Small intestine (tissue), 7 donors: ENCODE data around the gene AUH. TPM values are rescaled to one million over a fixed set of nuclear protein-coding genes. Genes with fewer than 3 reads are reported as not detected.
"Not testable (repeated sequence)": the region's sequence is repeated elsewhere in the genome, so short reads cannot be mapped to it uniquely, and the experiment has no call there.

Source experiments
- DNase-seq, 2 donors: peaks; one replicate each; pipeline versions ENCODE4 v3.0.0 to v3.0.0-alpha.2; 2013
- FAIRE-seq: peaks from 2 replicates; lab custom pipeline; 2012; peaks lifted over from hg19 to GRCh38; lab: Jason Lieb, UNC
- H3K27ac ChIP-seq, 3 donors: one replicate each; pipeline ENCODE4 v1.5.1; 2013; ENCODE audit warnings: low read length in 2 of 3, mild to moderate bottlenecking in 2 of 3, control low read depth in 1 of 3, inconsistent platforms in 1 of 3, low read depth in 1 of 3, moderate library complexity in 1 of 3
- H3K27me3 ChIP-seq, 3 donors: one replicate each; pipeline ENCODE4 v1.6.1; 2013; ENCODE audit warnings: low read length in 3 of 3, inconsistent platforms in 1 of 3; ENCODE audit not compliant: control insufficient read depth in 3 of 3, insufficient read depth in 3 of 3
- H3K36me3 ChIP-seq, 3 donors: one replicate each; pipeline ENCODE4 v1.6.1; 2013; ENCODE audit warnings: low read length in 3 of 3, inconsistent platforms in 1 of 3, low read depth in 1 of 3, mild to moderate bottlenecking in 1 of 3, moderate library complexity in 1 of 3; ENCODE audit not compliant: control insufficient read depth in 3 of 3, insufficient read depth in 2 of 3
- H3K4me1 ChIP-seq, 3 donors: one replicate each; pipeline ENCODE4 v1.6.1; 2013; ENCODE audit warnings: low read length in 2 of 3, inconsistent platforms in 1 of 3, low read depth in 1 of 3, mild to moderate bottlenecking in 1 of 3, moderate library complexity in 1 of 3; ENCODE audit not compliant: control insufficient read depth in 3 of 3, insufficient read depth in 2 of 3
- H3K4me3 ChIP-seq, 3 donors: one replicate each; pipeline ENCODE4 v1.5.1; 2013; ENCODE audit warnings: low read length in 3 of 3, control low read depth in 1 of 3, inconsistent platforms in 1 of 3, low read depth in 1 of 3, mild to moderate bottlenecking in 1 of 3, moderate library complexity in 1 of 3
- H3K9me3 ChIP-seq, 2 donors: one replicate each; pipeline ENCODE4 v1.6.1; 2013; ENCODE audit warnings: low read depth in 1 of 2, low read length in 1 of 2; ENCODE audit not compliant: control insufficient read depth in 2 of 2, insufficient read depth in 1 of 2
- WGBS, 3 donors: extraction: QIAGEN DNeasy Blood & Tissue Kit; methylation state at CpG; one replicate each; pipeline ENCODE4 v1.1.7; 2013; 5-methylcytosine and 5-hydroxymethylcytosine counted together
- polyA plus RNA-seq, 4 donors: library from polyadenylated mRNA; stranded (reverse) in 3 of 4; unstranded in 1 of 4; fragments of 200-250 nt in 3 of 4; fragments of 120-200 nt in 1 of 4; gene quantifications; one replicate each; pipeline versions ENCODE4 v1.2.1 to v1.2.3, GENCODE V29; 2013
- donor health status: healthy with polysubstance abuse.
- donor health status: control.
- donor health status: control.
- donor health status: Bipolar disorder and iron deficiency.
- donor health status: healthy.

The AUH gene
- polyA plus RNA-seq, 4 donors, result 16.9 to 51.4 (median 27.2) TPM

GRCh38 chr9:91206806-91207205 is 154.9 kb downstream of the AUH start:
- Histone ChIP-seq H3K36me3 (no peaks in the 10 kb centered on the region), H3K27ac (peak overlapping the region in 1 of 3 donors; percentile 82), H3K4me1 (peaks cover 13 to 29% (median 16%) of the 10 kb centered on the region in 3 donors), H3K4me3 (no peak overlapping the region), H3K27me3 (no peaks in the 10 kb centered on the region), H3K9me3 (peaks cover 0 to 6% of the 10 kb centered on the region in 2 donors)
- DNase-seq (no peak), FAIRE-seq (no peak)
- 97 to 100% (median 98%) methylated on average over 1 of the region's 1 CpG for WGBS, 3 donors

DNA sequence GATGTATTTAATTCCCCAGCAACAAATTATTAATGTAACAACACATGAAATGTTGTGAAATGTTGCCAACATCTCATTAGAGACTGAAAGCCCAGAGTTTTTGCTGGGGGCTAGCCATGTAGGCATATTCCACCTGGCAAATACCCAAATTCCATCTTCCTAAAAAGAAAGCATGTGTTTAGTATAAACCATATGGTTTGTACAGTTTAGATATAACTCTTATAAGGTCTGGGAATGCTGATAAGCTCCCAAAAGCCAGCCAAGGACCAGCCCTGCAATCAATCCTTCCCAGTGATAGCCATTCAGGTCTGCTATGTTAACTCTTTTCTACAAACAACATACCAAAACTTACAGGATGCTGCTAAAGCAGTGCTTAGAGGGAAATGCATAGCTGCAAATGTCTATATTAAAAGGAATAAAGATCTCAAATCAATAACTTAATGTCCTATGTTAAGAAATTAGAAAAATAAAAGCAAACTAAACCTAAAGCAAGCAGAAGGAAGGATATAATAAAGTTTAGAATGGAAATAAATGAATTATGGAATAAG is 158.9 kb downstream of the AUH start:
- no peak for DNase-seq
- Histone ChIP-seq H3K4me1 (peaks cover 7 to 20% (median 16%) of the 10 kb centered on the region in 3 donors), H3K4me3 (no peak overlapping the region), H3K36me3 (no peaks in the 10 kb centered on the region), H3K27me3 (no peaks in the 10 kb centered on the region), H3K9me3 (peaks cover 0 to 13% of the 10 kb centered on the region in 2 donors), H3K27ac (no peak overlapping the region)
- no peak for FAIRE-seq

DNA sequence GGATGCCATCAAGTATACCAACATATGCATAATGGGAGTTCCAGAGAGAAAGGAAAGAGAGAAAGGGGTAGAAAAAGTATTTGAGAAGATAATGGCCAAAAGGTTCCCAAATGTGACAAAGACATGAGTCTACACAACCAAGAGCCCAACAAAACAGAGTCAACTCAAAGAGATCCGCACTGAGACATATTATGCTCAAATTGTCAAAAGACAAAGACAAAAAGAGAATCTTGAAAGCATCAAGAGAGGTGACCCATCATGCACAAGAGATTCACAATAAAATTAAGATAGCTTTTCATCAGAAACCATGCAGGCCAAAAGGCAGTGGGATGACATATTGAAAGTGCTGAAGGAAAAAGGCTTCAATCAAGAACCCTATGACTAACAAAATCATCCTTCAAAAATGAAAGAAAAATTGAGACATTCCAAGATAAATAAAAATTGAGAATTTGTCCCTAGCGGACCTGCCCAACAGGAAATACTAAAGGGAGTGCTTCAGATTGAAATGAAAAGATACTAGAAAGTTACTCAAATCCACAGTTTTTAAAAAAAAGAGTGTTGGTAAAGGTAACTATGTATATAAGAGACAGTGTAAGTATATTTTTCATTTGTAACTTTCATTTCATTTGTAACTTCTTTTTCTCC is 160.9 kb downstream of the AUH start:
- no peak overlapping the region for H3K4me3 ChIP-seq
- FAIRE-seq (peak; percentile 55), DNase-seq (no peak)
- peaks cover 0 to 13% of the 10 kb centered on the region in 2 donors for H3K9me3 ChIP-seq
- 93 to 100% (median 98%) methylated on average over 2 of the region's 2 CpGs for WGBS, 3 donors
- H3K36me3 ChIP-seq, result no peaks in the 10 kb centered on the region
- no peaks in the 10 kb centered on the region for H3K27me3 ChIP-seq
- peaks cover 10 to 23% (median 20%) of the 10 kb centered on the region in 3 donors for H3K4me1 ChIP-seq
- no peak overlapping the region for H3K27ac ChIP-seq

DNA sequence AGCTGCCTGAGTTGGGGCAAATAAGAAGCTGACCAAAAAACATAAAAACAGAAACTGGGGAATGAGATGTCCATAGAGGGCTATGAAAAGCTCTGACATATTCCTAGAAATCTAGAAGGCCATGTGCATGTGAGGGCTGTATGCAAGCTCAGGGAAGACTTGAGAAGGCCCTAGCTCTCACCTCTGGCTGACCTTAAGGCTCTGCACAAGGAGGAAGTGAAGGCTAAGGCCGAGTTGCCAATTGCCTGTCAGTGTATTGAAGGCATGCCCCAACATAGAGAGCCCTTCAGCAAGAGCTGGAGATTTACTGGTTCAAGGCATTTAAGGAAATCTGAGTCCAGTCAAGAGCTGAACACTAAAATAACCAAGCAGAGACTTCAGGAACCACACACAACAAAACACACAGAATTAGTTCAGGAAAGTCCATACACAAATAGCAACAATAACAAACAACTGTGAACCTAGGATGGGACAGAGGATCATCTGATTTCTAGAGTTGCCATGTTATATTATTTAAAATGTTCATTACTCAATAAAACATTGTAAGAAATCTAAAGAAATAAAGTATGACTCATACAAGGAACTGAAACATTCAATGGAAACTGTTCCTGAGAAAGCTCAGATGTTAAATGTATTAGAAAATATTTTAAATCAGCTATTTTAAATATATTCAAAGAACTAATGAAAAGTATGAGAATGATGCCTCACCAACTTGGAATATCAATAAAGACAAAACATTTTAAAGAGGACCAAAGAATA is 161.8 kb downstream of the AUH start:
- Histone ChIP-seq H3K27me3 (no peaks in the 10 kb centered on the region), H3K36me3 (no peaks in the 10 kb centered on the region), H3K9me3 (peaks cover 0 to 15% of the 10 kb centered on the region in 2 donors), H3K4me3 (no peak overlapping the region), H3K27ac (peak overlapping the region in 1 of 3 donors; percentile 60), H3K4me1 (peaks cover 19 to 32% (median 28%) of the 10 kb centered on the region in 3 donors)
- WGBS, 3 donors, result 35 to 66% (median 60%) methylated on average over 1 of the region's 1 CpG
- no peak for FAIRE-seq
- DNase-seq, result peak in 1 of 2 donors; percentile 25

DNA sequence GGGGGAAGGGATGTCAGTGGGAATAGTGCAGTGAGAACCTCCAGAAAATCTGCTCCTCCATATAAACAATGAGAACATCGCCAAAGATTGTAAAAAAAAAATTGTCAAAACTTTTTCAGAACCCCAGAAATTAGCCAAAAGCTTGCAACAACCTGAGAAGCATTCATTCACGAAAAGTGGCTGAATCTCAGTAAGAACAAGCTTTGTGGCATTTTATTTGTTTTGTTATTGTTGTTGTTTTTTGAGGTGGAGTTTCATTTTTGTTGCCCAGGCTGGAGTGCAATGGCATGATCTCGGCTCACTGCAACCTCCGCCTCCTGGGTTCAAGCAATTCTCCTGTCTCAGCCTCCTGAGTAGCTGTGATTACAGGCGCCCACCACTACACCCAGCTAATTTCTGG is 162.8 kb downstream of the AUH start:
- not testable (repeated sequence) for H3K36me3 ChIP-seq, FAIRE-seq, DNase-seq, H3K27me3 ChIP-seq, H3K4me3 ChIP-seq
- H3K4me1 ChIP-seq, result peaks cover 20 to 42% (median 36%) of the 10 kb centered on the region in 3 donors
- peak overlapping the region in 2 of 3 donors; percentile 67 to 88 for H3K27ac ChIP-seq
- WGBS, 3 donors, result 89 to 94% (median 93%) methylated on average over 5 of the region's 5 CpGs
- peaks cover 0 to 15% of the 10 kb centered on the region in 2 donors for H3K9me3 ChIP-seq

DNA sequence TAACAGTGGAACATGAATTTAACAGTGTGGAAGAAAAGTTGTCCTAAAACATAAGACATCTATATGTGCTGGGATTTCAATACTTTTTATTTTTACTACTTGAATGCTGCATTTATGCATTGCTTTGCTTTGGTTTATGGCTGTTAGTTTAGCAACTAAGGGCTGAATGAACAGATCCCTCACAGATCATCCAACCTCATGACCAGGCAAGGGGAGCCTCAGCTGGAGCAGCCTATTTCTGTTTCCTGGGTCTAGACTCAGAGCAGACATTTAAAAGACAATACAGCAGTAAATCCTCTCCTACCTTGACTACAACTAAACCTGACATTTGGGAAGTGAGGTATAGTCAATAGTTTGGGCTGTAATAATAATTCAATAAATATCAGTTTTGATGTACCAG is 163.3 kb downstream of the AUH start:
- Histone ChIP-seq H3K27ac (peak overlapping the region; percentile 30 to 88 (median 67)), H3K4me3 (no peak overlapping the region), H3K9me3 (peaks cover 0 to 15% of the 10 kb centered on the region in 2 donors), H3K36me3 (no peaks in the 10 kb centered on the region), H3K4me1 (peaks cover 20 to 46% (median 36%) of the 10 kb centered on the region in 3 donors), H3K27me3 (no peaks in the 10 kb centered on the region)
- DNase-seq (no peak), FAIRE-seq (no peak)

DNA sequence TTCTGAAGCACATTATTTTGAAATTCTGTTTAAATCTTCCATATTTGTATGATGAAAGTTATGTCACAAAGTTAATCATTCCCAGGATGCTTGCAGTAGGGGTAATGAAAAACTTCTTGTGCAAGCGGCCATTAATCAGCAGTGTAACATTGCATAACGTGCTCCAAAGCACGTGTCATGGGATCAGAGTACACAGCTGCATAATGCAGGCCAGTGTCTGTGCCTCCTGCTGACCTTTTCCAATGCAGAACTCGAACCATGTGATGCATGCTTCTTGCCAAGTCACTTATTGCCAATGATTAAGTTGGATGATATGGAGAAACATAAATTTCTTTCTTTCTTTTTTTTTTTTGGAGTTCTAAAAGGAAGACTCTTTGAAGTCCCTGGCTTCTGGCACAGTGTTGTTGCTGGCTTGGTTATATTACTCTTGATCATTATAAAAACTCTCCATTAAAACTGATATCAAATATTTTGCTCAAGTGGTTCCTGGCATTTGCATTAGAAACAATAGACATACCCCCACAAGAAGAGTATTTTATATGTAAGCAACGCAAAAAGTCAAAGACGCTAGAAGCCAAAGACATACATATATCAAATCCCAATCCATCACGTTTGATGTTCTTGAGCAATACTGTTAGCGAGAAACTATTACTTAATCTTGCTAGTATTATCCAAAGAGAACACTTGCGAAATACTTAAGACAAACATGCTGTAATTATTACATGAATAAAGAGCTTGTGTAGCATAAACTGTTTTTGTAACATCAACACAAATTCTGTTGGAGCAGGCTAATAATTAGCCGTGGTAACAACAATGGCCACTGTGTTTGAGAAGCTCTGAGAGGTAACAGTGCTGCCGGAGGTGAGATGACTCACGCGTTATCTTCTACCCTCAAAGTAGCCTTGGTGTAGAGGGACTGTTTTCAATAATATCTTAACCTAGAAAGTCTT is 164.2 kb downstream of the AUH start:
- peaks cover 20 to 55% (median 36%) of the 10 kb centered on the region in 3 donors for H3K4me1 ChIP-seq

More for the DNA sequence above, 164.2 kb downstream of the AUH start:
- H3K4me3 ChIP-seq, result no peak overlapping the region
- FAIRE-seq, result peak; percentile 95
- H3K27me3 ChIP-seq, result no peaks in the 10 kb centered on the region
- DNase-seq, result peak; percentile 97 to 98
- H3K9me3 ChIP-seq, result peaks cover 0 to 11% of the 10 kb centered on the region in 2 donors
- H3K27ac ChIP-seq, result peak overlapping the region in 2 of 3 donors; percentile 80 to 88
- WGBS, 3 donors, result 11 to 33% (median 31%) methylated on average over 13 of the region's 13 CpGs
- H3K36me3 ChIP-seq, result no peaks in the 10 kb centered on the region
